PC-3 (cell line): ENCODE results near the gene C5AR1.
"Not testable (repeated sequence)": the region's sequence is repeated elsewhere in the genome, so short reads cannot be mapped to it uniquely, and the experiment has no call there.

Experiments used
- EZH2 ChIP-seq: fragments of 300-600 bp; sonication (generic); IDR thresholded peaks from one replicate; pipeline ENCODE4 v1.6.1; 2017; ENCODE audit warnings: antibody characterized with exemption, mild to moderate bottlenecking, low read length; ENCODE audit not compliant: unreplicated experiment
- TF ChIP-seq, protein P1 (sequence below): fragments of 300-600 bp; sonication (generic); conservative IDR thresholded peaks from 2 replicates; pipeline ENCODE4 v1.5.1; 2017; ENCODE audit warnings: antibody characterized with exemption, low read depth, mild to moderate bottlenecking, low read length

DNA sequence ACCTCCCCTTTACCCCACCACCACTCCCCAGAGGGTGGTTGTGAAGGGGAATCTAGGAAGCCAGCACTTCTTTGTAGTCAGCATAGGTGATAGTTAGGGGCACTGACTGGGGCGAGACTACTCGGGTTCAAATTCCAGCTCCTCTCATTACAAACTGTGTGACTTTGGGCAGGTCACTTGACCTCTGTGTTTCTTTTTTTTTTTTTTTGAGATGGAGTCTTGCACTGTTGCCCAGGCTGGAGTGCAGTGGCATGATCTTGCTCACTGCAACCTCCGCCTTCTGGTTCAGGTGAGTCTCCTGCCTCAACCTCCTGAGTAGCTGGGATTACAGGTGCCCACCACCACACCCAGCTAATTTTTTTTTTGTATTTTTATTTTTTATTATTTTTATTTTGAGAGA, 33.1 kb upstream of the C5AR1 start:
- TF ChIP-seq, protein P1, sequence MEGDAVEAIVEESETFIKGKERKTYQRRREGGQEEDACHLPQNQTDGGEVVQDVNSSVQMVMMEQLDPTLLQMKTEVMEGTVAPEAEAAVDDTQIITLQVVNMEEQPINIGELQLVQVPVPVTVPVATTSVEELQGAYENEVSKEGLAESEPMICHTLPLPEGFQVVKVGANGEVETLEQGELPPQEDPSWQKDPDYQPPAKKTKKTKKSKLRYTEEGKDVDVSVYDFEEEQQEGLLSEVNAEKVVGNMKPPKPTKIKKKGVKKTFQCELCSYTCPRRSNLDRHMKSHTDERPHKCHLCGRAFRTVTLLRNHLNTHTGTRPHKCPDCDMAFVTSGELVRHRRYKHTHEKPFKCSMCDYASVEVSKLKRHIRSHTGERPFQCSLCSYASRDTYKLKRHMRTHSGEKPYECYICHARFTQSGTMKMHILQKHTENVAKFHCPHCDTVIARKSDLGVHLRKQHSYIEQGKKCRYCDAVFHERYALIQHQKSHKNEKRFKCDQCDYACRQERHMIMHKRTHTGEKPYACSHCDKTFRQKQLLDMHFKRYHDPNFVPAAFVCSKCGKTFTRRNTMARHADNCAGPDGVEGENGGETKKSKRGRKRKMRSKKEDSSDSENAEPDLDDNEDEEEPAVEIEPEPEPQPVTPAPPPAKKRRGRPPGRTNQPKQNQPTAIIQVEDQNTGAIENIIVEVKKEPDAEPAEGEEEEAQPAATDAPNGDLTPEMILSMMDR, result not testable (repeated sequence)
- not testable (repeated sequence) for TF ChIP-seq EZH2
